Mesenchymal stem cell (in vitro differentiated cells and primary cell): ENCODE results near the gene ARID1B.

ENCODE experiments used
- DNase-seq: peaks from one replicate; pipeline ENCODE4 v3.0.0-alpha.2; 2013
- H2AFZ ChIP-seq: one replicate; pipeline ENCODE4 v1.6.1; 2013; ENCODE audit warnings: low read depth, mild to moderate bottlenecking, control low read depth, inconsistent platforms, low read length, moderate library complexity
- H2AK5ac ChIP-seq: 2 replicates; pipeline ENCODE4 v1.6.1; 2013; ENCODE audit warnings: low read length, moderate library complexity, mild to moderate bottlenecking, inconsistent platforms; ENCODE audit not compliant: severe bottlenecking
- H2BK120ac ChIP-seq: one replicate; pipeline ENCODE4 v1.6.1; 2013; ENCODE audit warnings: low read depth, mild to moderate bottlenecking, inconsistent platforms, low read length, moderate library complexity
- H2BK12ac ChIP-seq, 2 experiments: one replicate each; pipeline ENCODE4 v1.6.1; 2013; ENCODE audit warnings: inconsistent platforms in 2 of 2, low read length in 2 of 2, mild to moderate bottlenecking in 2 of 2, moderate library complexity in 2 of 2, control low read depth in 1 of 2
- H2BK15ac ChIP-seq: one replicate; pipeline ENCODE4 v1.6.1; 2013; ENCODE audit warnings: mild to moderate bottlenecking, low read depth, inconsistent platforms; ENCODE audit not compliant: poor library complexity, severe bottlenecking
- H2BK5ac ChIP-seq: 2 replicates; pipeline ENCODE4 v1.6.1; 2013; ENCODE audit warnings: low read depth, mild to moderate bottlenecking, low read length, control low read depth, inconsistent platforms; ENCODE audit not compliant: poor library complexity, severe bottlenecking
- H3K14ac ChIP-seq, 2 experiments: one replicate each; pipeline ENCODE4 v1.6.1; 2013; ENCODE audit warnings: inconsistent platforms in 2 of 2, low read length in 2 of 2, control low read depth in 1 of 2, mild to moderate bottlenecking in 1 of 2, moderate library complexity in 1 of 2
- H3K18ac ChIP-seq, 2 experiments: one replicate each; pipeline ENCODE4 v1.6.1; 2013; ENCODE audit warnings: inconsistent platforms in 2 of 2, low read length in 2 of 2, control low read depth in 1 of 2, low read depth in 1 of 2, mild to moderate bottlenecking in 1 of 2
- H3K23ac ChIP-seq, 2 experiments: one replicate each; pipeline ENCODE4 v1.6.1; 2013; ENCODE audit warnings: inconsistent platforms in 2 of 2, low read length in 2 of 2, mild to moderate bottlenecking in 2 of 2, moderate library complexity in 2 of 2, control low read depth in 1 of 2
- H3K27ac ChIP-seq: 2 replicates; pipeline ENCODE4 v1.5.1; 2013; ENCODE audit warnings: mild to moderate bottlenecking, moderate library complexity, low read length, control low read depth, inconsistent platforms; ENCODE audit not compliant: poor library complexity, severe bottlenecking
- H3K27me3 ChIP-seq, 2 experiments: 2 replicates each; pipeline versions ENCODE4 v1.6.1 to v1.7.0; 2013; ENCODE audit warnings: low read length in 2 of 2, mild to moderate bottlenecking in 2 of 2, moderate library complexity in 2 of 2, control low read depth in 1 of 2, inconsistent platforms in 1 of 2; ENCODE audit not compliant: control insufficient read depth in 1 of 2, insufficient read depth in 1 of 2
- H3K36me3 ChIP-seq, 2 experiments: 2 replicates each; pipeline versions ENCODE4 v1.6.1 to v1.7.0; 2013; ENCODE audit warnings: low read length in 2 of 2, control low read depth in 1 of 2, inconsistent platforms in 1 of 2, low read depth in 1 of 2, mild to moderate bottlenecking in 1 of 2; ENCODE audit not compliant: insufficient read depth in 2 of 2, control insufficient read depth in 1 of 2
- H3K4ac ChIP-seq, 2 experiments: one replicate each; pipeline ENCODE4 v1.6.1; 2013; ENCODE audit warnings: inconsistent platforms in 2 of 2, low read length in 2 of 2, mild to moderate bottlenecking in 2 of 2, moderate library complexity in 2 of 2, control low read depth in 1 of 2, low read depth in 1 of 2
- H3K4me1 ChIP-seq: 2 replicates; pipeline ENCODE4 v1.6.1; 2013; ENCODE audit warnings: low read depth, low read length, control low read depth; ENCODE audit not compliant: control insufficient read depth, insufficient read depth
- H3K4me2 ChIP-seq: 2 replicates; pipeline ENCODE4 v1.6.1; 2013; ENCODE audit warnings: low read length, mild to moderate bottlenecking, inconsistent platforms; ENCODE audit not compliant: poor library complexity, severe bottlenecking
- H3K4me3 ChIP-seq, 2 experiments: 2 replicates each; pipeline versions ENCODE4 v1.5.1 to v1.7.0; 2013; ENCODE audit warnings: low read length in 2 of 2, mild to moderate bottlenecking in 2 of 2, control low read depth in 1 of 2, low read depth in 1 of 2; ENCODE audit not compliant: insufficient read depth in 1 of 2
- H3K79me1 ChIP-seq: replicated peaks from 2 replicates; pipeline ENCODE4 v1.6.1; 2013; ENCODE audit warnings: mild to moderate bottlenecking, control low read depth, low read length, inconsistent platforms; ENCODE audit not compliant: poor library complexity, severe bottlenecking
- H3K9ac ChIP-seq: 2 replicates; pipeline ENCODE4 v1.7.0; 2013; ENCODE audit warnings: mild to moderate bottlenecking, low read length, moderate library complexity
- H3K9me3 ChIP-seq: 2 replicates; pipeline ENCODE4 v1.7.0; 2013; ENCODE audit warnings: mild to moderate bottlenecking, low read length; ENCODE audit not compliant: control insufficient read depth
- H4K8ac ChIP-seq: one replicate; pipeline ENCODE4 v1.6.1; 2013; ENCODE audit warnings: inconsistent platforms, mild to moderate bottlenecking, low read length, moderate library complexity
- H4K91ac ChIP-seq: one replicate; pipeline ENCODE4 v1.6.1; 2013; ENCODE audit warnings: mild to moderate bottlenecking, low read length, inconsistent platforms
- WGBS: methylation state at CpG from one replicate; pipeline ENCODE4 v1.1.7; 2013; ENCODE audit warnings: mixed read lengths; 5-methylcytosine and 5-hydroxymethylcytosine counted together

Gene ARID1B

DNA sequence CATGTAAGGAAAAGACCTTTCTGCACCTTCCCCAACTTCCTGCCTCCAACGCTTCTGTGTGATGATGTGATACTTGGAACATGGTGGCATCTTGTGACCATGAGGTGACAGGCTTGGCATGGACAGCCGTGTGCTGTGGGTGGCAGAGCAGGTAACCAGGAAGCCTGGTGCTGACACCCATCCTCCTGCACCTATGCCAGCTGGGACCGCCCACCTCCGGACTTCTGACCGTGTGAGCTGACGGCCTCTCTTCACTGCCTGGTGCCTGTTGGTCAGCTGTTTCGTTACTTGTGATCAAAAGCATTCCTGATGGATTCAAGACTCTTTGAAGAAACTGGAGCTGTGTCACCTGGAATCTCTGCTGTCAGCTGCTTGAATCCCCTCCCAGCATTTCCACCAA, 475.8 kb downstream of the ARID1B start:
- H2BK120ac ChIP-seq = no peak overlapping the region
- no peak for DNase-seq
- no peak overlapping the region for H3K4ac ChIP-seq
- H3K27ac ChIP-seq = no peak overlapping the region
- WGBS = 80% methylated on average over 7 of the region's 7 CpGs
- H3K4me1 ChIP-seq = no peaks in the 10 kb centered on the region
- no peak overlapping the region for H4K91ac ChIP-seq
- no peak overlapping the region for H3K4me2 ChIP-seq
- H3K14ac ChIP-seq = no peak overlapping the region
- no peak overlapping the region for H4K8ac ChIP-seq
- H2AK5ac ChIP-seq = no peak overlapping the region
- no peak overlapping the region for H2AFZ ChIP-seq
- peaks cover 38 to 56% of the 10 kb centered on the region in 2 experiments for H3K27me3 ChIP-seq
- no peak overlapping the region for H2BK12ac ChIP-seq
- no peak overlapping the region for H3K23ac ChIP-seq
- no peak overlapping the region for H3K18ac ChIP-seq
- peaks cover 3% of the 10 kb centered on the region for H3K9me3 ChIP-seq
- H2BK15ac ChIP-seq = no peak overlapping the region
- H3K79me1 ChIP-seq = no peaks in the 10 kb centered on the region
- no peaks in the 10 kb centered on the region for H3K36me3 ChIP-seq
- H3K4me3 ChIP-seq = no peak overlapping the region
- H3K9ac ChIP-seq = no peak overlapping the region
- H2BK5ac ChIP-seq = no peak overlapping the region

DNA sequence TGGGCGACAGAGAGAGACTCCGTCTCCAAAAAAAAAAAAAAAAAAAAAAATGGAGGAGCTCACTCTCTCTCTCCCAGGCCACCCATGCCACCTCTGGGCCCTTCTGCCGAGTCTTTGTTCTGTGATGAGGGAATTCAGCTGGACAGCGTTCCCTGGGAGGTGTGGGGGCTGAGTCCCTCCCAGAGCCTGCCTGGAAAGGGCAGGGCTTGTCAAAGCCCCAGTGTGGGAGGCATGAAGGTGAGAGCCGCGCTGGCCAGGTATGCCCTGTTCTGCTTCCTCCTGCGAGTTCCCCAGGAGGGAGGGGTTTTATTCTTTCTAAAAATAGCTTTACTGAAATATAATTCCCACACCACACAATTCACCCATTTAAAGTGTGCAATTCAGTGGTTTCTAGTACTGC, 476.5 kb downstream of the ARID1B start:
- no peak overlapping the region for H3K27ac ChIP-seq
- H3K9me3 ChIP-seq = no peaks in the 10 kb centered on the region
- no peak overlapping the region for H2BK12ac ChIP-seq
- H3K23ac ChIP-seq = no peak overlapping the region
- peaks cover 45 to 63% of the 10 kb centered on the region in 2 experiments for H3K27me3 ChIP-seq
- no peaks in the 10 kb centered on the region for H3K79me1 ChIP-seq
- H2AFZ ChIP-seq = no peak overlapping the region
- H3K9ac ChIP-seq = no peak overlapping the region
- H3K18ac ChIP-seq = no peak overlapping the region
- no peak overlapping the region for H2BK5ac ChIP-seq
- no peak overlapping the region for H2BK15ac ChIP-seq
- 61% methylated on average over 2 of the region's 7 CpGs for WGBS
- H3K4me1 ChIP-seq = no peaks in the 10 kb centered on the region
- no peak overlapping the region for H3K4ac ChIP-seq
- H4K91ac ChIP-seq = no peak overlapping the region
- H3K36me3 ChIP-seq = no peaks in the 10 kb centered on the region
- no peak overlapping the region for H3K4me2 ChIP-seq
- no peak for DNase-seq
- no peak overlapping the region for H3K4me3 ChIP-seq
- no peak overlapping the region for H2BK120ac ChIP-seq
- no peak overlapping the region for H3K14ac ChIP-seq
- no peak overlapping the region for H2AK5ac ChIP-seq
- no peak overlapping the region for H4K8ac ChIP-seq

DNA sequence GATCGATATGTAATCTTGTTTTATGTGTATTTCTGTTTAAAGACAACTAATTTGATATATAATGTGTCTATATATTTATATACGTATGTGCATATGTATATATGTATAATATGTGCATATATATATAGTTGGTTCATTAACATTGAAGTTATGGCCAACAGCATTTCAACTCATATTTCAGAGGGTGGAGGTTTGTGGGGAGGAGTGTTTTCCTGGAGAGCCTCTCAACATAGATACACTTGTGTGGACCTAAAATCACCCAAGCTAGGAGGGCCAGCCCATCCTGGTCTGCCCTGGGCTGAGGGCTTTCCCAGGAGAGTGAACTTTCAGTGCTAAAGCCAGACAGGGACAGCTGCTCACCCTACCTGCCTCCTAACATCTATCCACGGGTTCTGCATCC, 477.4 kb downstream of the ARID1B start:
- Histone ChIP-seq H3K36me3 (no peaks in the 10 kb centered on the region), H3K18ac (no peak overlapping the region), H3K4me2 (no peak overlapping the region), H3K4me1 (no peaks in the 10 kb centered on the region), H3K27me3 (peaks cover 47 to 64% of the 10 kb centered on the region in 2 experiments), H3K23ac (no peak overlapping the region), H2BK5ac (no peak overlapping the region), H3K14ac (no peak overlapping the region), H2BK15ac (no peak overlapping the region), H3K9me3 (no peaks in the 10 kb centered on the region), H4K8ac (no peak overlapping the region), H3K4ac (no peak overlapping the region), H2BK120ac (no peak overlapping the region), H3K27ac (no peak overlapping the region), H2BK12ac (no peak overlapping the region), H3K79me1 (no peaks in the 10 kb centered on the region), H2AFZ (no peak overlapping the region), H3K9ac (no peak overlapping the region), H3K4me3 (no peak overlapping the region), H2AK5ac (no peak overlapping the region), H4K91ac (no peak overlapping the region)
- WGBS = 48% methylated on average over 1 of the region's 3 CpGs
- DNase-seq = no peak

DNA sequence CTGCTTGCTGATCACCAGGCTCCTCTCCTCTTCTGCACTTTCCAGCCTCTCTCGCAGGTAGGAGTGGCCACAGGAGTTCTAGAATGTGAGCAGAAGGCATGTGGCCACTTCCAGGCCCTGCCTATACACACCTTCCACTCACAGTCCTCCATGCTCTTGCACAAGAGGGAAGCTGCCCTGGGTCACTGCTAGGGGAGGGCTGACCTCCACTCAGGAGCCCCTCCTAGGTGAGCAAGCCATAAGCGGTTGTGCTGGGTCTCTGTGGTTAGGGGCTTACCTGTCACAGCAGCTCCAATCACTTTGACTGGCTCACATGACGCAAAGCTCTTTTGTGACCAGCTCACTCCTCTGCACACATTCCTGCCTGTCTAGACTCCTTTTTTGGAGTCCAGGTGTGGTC, 477.9 kb downstream of the ARID1B start:
- Histone ChIP-seq H3K79me1 (no peaks in the 10 kb centered on the region), H3K4me2 (no peak overlapping the region)

More for the DNA sequence above, 477.9 kb downstream of the ARID1B start:
- Histone ChIP-seq H2BK12ac (no peak overlapping the region), H3K23ac (no peak overlapping the region), H3K9ac (no peak overlapping the region), H2BK120ac (no peak overlapping the region), H3K27me3 (peaks cover 48 to 59% of the 10 kb centered on the region in 2 experiments), H3K27ac (no peak overlapping the region), H3K36me3 (no peaks in the 10 kb centered on the region), H3K9me3 (no peaks in the 10 kb centered on the region), H2AFZ (no peak overlapping the region), H3K4me3 (no peak overlapping the region), H4K8ac (no peak overlapping the region), H2BK15ac (no peak overlapping the region), H4K91ac (no peak overlapping the region), H2BK5ac (no peak overlapping the region), H3K14ac (no peak overlapping the region), H3K4me1 (no peaks in the 10 kb centered on the region), H3K18ac (no peak overlapping the region), H3K4ac (no peak overlapping the region), H2AK5ac (no peak overlapping the region)
- WGBS = 98% methylated on average over 2 of the region's 3 CpGs
- no peak for DNase-seq
